Measurements from ENCODE around the gene CDH13.

The CDH13 gene

GRCh38 chr16:83330251-83330650, 703.5 kb downstream of the CDH13 start:
- no peak for DNase-seq

GRCh38 chr16:83335076-83335475, 708.3 kb downstream of the CDH13 start:
- DNase-seq: no peak

GRCh38 chr16:83336603-83337002, 709.8 kb downstream of the CDH13 start:
- no peak for DNase-seq

- DNase-seq: no peak
Measured at GRCh38 chr16:83338138-83338537, 711.4 kb downstream of the CDH13 start.

- no peak for DNase-seq
Measured at GRCh38 chr16:83338941-83339340, 712.2 kb downstream of the CDH13 start.

- DNase-seq: no peak
Measured at GRCh38 chr16:83343935-83344366, 717.2 kb downstream of the CDH13 start.

GRCh38 chr16:83345846-83346640, 719.3 kb downstream of the CDH13 start:
- no peak for DNase-seq

- no peak for DNase-seq
Measured at GRCh38 chr16:83348991-83349390, 722.2 kb downstream of the CDH13 start.

GRCh38 chr16:83350481-83350880, 723.7 kb downstream of the CDH13 start:
- DNase-seq: no peak

GRCh38 chr16:83351846-83352245, 725.1 kb downstream of the CDH13 start:
- DNase-seq: no peak

GRCh38 chr16:83353241-83353640, 726.5 kb downstream of the CDH13 start:
- DNase-seq: no peak

- DNase-seq: no peak
Measured at GRCh38 chr16:83354015-83354414, 727.2 kb downstream of the CDH13 start.

GRCh38 chr16:83355570-83356218, 728.9 kb downstream of the CDH13 start:
- no peak for DNase-seq

GRCh38 chr16:83356266-83356665, 729.5 kb downstream of the CDH13 start:
- DNase-seq: no peak

GRCh38 chr16:83356986-83357385, 730.2 kb downstream of the CDH13 start:
- DNase-seq: no peak

GRCh38 chr16:83363521-83363920, 736.8 kb downstream of the CDH13 start:
- DNase-seq: no peak

- DNase-seq: no peak
Measured at GRCh38 chr16:83365166-83365565, 738.4 kb downstream of the CDH13 start.

GRCh38 chr16:83366228-83366627, 739.5 kb downstream of the CDH13 start:
- no peak for DNase-seq

- no peak for DNase-seq
Measured at GRCh38 chr16:83374979-83375378, 748.2 kb downstream of the CDH13 start.

- no peak for DNase-seq
Measured at GRCh38 chr16:83389751-83390150, 763.0 kb downstream of the CDH13 start.

- DNase-seq: no peak
Measured at GRCh38 chr16:83390759-83391158, 764.0 kb downstream of the CDH13 start.

- DNase-seq: no peak
Measured at GRCh38 chr16:83392743-83393142, 766.0 kb downstream of the CDH13 start.

- no peak for DNase-seq
Measured at GRCh38 chr16:83393196-83393981, 766.6 kb downstream of the CDH13 start.

Measured in CD4-positive, alpha-beta T cell treated with Interleukin-15 for 1 hour (primary cell).